B cell (primary cell): ENCODE data around the gene ADAMTS19.

ENCODE experiments used
- EZH2 ChIP-seq: IDR thresholded peaks from 2 replicates; pipeline ENCODE4 v1.6.1; 2012; ENCODE audit warnings: borderline replicate concordance, low read depth, mild to moderate bottlenecking, moderate library complexity, low read length; ENCODE audit not compliant: insufficient read depth, poor library complexity, severe bottlenecking
- TF ChIP-seq, protein P1 (sequence below): fragments of 200-600 bp; IDR thresholded peaks from one replicate; pipeline ENCODE4 v1.8.0; 2022; ENCODE audit warnings: antibody characterized with exemption, mild to moderate bottlenecking

DNA sequence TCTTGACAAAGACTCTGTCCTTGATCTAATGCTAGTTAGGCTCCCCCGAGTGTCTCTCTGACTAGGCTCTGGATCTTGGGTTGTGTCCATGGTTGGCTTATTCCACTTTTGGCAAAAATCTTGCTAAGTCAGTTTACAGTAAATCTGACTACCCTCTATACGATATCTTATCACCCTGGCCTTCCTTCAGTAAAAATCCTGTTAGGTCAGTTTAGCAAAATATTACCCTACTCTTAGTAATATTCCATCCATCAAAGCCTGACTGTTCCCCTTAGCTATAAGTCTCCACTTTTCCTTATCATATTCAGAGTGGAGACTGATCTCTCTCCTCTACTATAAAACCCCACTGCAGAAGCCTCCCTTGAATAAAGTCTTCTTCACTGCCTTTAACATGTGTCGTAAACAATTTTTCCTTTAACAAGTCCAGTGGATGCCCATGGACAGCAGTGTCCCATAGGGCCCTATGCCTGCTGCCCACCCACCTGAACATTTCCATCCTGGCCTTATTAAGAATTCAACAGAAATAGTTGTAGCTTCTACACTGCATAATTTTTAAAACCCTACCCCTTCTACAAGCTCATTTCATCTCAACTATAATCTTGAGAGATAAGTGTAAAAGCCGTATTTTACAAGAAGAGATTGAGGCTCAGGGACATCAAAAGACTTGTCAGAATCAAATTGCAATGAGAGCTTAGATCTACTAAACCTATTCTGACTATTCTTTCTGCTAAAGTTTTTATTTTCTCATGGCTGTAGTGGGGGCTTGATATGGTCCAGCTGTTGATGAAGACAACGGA is 310.1 kb downstream of the ADAMTS19 start:
- TF ChIP-seq, protein P1, sequence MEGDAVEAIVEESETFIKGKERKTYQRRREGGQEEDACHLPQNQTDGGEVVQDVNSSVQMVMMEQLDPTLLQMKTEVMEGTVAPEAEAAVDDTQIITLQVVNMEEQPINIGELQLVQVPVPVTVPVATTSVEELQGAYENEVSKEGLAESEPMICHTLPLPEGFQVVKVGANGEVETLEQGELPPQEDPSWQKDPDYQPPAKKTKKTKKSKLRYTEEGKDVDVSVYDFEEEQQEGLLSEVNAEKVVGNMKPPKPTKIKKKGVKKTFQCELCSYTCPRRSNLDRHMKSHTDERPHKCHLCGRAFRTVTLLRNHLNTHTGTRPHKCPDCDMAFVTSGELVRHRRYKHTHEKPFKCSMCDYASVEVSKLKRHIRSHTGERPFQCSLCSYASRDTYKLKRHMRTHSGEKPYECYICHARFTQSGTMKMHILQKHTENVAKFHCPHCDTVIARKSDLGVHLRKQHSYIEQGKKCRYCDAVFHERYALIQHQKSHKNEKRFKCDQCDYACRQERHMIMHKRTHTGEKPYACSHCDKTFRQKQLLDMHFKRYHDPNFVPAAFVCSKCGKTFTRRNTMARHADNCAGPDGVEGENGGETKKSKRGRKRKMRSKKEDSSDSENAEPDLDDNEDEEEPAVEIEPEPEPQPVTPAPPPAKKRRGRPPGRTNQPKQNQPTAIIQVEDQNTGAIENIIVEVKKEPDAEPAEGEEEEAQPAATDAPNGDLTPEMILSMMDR, result no peak
- no peak for TF ChIP-seq EZH2
